SK-N-SH (cell line): ENCODE data around the gene CFAP299.

Experiments used
- CHD2 ChIP-seq: fragments of 150-350 bp; IDR thresholded peaks from 2 replicates; pipeline ENCODE4 v1.6.1; 2018; ENCODE audit warnings: low read length; ENCODE audit not compliant: partially characterized antibody
- CTCF ChIP-seq: fragments of 200-600 bp; sonication (generic); IDR thresholded peaks from 2 replicates; pipeline ENCODE4 v1.6.1; 2017; ENCODE audit warnings: antibody characterized with exemption, mild to moderate bottlenecking, moderate library complexity
- ELF1 ChIP-seq: IDR thresholded peaks from 2 replicates; pipeline ENCODE4 v1.4.0; 2012
- NRF1 ChIP-seq: IDR thresholded peaks from 2 replicates; pipeline ENCODE4 v1.6.1; 2012; ENCODE audit warnings: low read depth, mild to moderate bottlenecking, low read length
- RAD21 ChIP-seq: IDR thresholded peaks from 2 replicates; pipeline ENCODE4 v1.6.1; 2012; ENCODE audit warnings: mild to moderate bottlenecking, low read length
- RCOR1 ChIP-seq: fragments of 150-350 bp; IDR thresholded peaks from 2 replicates; pipeline ENCODE4 v1.6.1; 2017; ENCODE audit warnings: antibody characterized with exemption, low read length
- RXRA ChIP-seq: IDR thresholded peaks from 2 replicates; pipeline ENCODE4 v1.4.0; 2012; ENCODE audit warnings: low read depth, mild to moderate bottlenecking, borderline replicate concordance
- SIN3A ChIP-seq: IDR thresholded peaks from 2 replicates; pipeline ENCODE4 v1.6.1; 2012; ENCODE audit warnings: low read depth, mild to moderate bottlenecking, low read length, moderate library complexity, borderline replicate concordance
- TAF1 ChIP-seq: IDR thresholded peaks from 2 replicates; pipeline ENCODE4 v1.6.1; 2012; ENCODE audit warnings: low read depth, mild to moderate bottlenecking, low read length, moderate library complexity, borderline replicate concordance

GRCh38 chr4:80841587-80842281, 506.2 kb downstream of the CFAP299 start:
- TF ChIP-seq CTCF (no peak), TAF1 (no peak), RAD21 (no peak), RCOR1 (no peak), CHD2 (no peak), ELF1 (no peak), RXRA (no peak), SIN3A (no peak), NRF1 (no peak)
